Large intestine (tissue), 3 donors: ENCODE data around the gene THBS3. TPM values are rescaled to one million over a fixed set of nuclear protein-coding genes. Genes with fewer than 3 reads are reported as not detected.
"Not testable (repeated sequence)": the region's sequence is repeated elsewhere in the genome, so short reads cannot be mapped to it uniquely, and the experiment has no call there.

Experiments used
- DNase-seq, 2 donors: peaks; one replicate each; pipeline versions ENCODE4 v3.0.0 to v3.0.0-alpha.2; 2013
- H3K27ac ChIP-seq: one replicate; pipeline ENCODE4 v1.5.1; 2013; ENCODE audit warnings: low read length
- H3K27me3 ChIP-seq: 2 replicates; pipeline ENCODE4 v1.6.1; 2013; ENCODE audit warnings: low read length; ENCODE audit not compliant: control insufficient read depth, insufficient read depth
- H3K36me3 ChIP-seq: 2 replicates; pipeline ENCODE4 v1.6.1; 2013; ENCODE audit warnings: low read length; ENCODE audit not compliant: control insufficient read depth, insufficient read depth
- H3K4me1 ChIP-seq: one replicate; pipeline ENCODE4 v1.6.1; 2013; ENCODE audit warnings: low read length; ENCODE audit not compliant: control insufficient read depth, insufficient read depth
- H3K4me3 ChIP-seq: one replicate; pipeline ENCODE4 v1.5.1; 2013; ENCODE audit warnings: low read length
- H3K9me3 ChIP-seq: one replicate; pipeline ENCODE4 v1.6.1; 2013; ENCODE audit warnings: mild to moderate bottlenecking, low read depth, low read length, moderate library complexity; ENCODE audit not compliant: control insufficient read depth
- WGBS: methylation state at CpG from one replicate; pipeline ENCODE4 v1.1.5; 2013; ENCODE audit warnings: low lambda C conversion rate; ENCODE audit not compliant: insufficient coverage; 5-methylcytosine and 5-hydroxymethylcytosine counted together
- polyA plus RNA-seq: library from polyadenylated mRNA; unstranded; fragments of 120-200 nt; gene quantifications from one replicate; pipeline ENCODE4 v1.2.1, GENCODE V29; 2013

The THBS3 gene
- polyA plus RNA-seq, 1 donor = 40.9 TPM

DNA sequence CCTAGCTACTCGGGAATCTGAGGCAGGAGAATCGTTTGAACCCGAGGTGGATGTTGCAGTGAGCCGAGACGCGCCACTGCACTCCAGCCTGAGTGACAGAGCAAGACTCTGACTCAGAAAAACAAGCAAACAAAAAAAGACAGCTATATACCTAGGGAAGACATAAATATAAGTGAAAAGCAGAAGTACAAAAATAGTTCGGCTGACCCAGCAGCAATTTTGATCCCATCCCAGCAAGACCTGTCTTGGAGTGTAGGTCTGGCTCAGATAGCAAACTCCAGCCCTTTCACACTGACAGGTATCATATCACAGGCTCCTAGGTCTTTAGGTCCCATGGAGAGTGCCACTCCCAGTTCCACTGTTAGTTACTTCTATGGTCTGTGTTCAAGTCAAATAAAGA lies 15.3 kb upstream of the THBS3 start:
- no peak overlapping the region for H3K4me3 ChIP-seq
- H3K9me3 ChIP-seq = no peaks in the 10 kb centered on the region
- H3K4me1 ChIP-seq = peaks cover 5% of the 10 kb centered on the region
- no peak for DNase-seq
- no peaks in the 10 kb centered on the region for H3K36me3 ChIP-seq
- H3K27ac ChIP-seq = no peak overlapping the region
- H3K27me3 ChIP-seq = no peaks in the 10 kb centered on the region
- 90% methylated on average over 6 of the region's 7 CpGs for WGBS

DNA sequence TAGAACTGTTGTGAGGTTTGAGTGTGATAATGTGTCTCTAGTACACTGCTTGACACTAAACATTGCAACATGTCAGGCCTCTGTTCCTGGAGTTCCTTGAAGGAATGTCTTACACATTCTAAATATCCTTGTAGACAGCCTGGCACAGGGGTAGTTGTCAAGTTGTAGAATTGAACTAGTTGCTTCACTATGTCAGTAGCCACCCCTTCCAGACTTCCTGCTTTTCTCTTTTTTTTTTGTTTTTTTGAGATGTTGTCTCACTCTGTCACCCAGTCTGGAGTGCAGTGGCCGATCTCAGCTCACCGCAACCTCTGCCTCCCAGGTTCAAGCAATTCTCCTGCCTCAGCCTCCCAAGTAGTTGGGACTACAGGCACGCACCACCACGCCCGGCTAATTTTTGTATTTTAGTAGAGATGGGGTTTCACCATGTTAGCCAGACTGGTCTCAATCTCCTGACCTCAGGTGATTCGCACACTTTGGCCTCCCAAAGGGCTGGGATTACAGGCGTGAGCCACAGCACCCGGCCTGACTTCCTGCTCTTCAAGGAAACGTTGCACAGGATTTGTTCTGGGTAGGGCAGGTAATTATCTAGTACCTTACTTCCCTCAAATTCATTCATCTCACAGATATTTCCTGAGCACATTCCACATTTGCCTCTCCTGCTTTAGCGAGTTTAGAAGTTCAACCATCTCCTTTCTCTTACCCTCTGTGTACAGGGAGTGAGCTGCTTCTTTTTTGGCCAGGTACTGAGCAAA lies 12.7 kb upstream of the THBS3 start:
- not testable (repeated sequence) for DNase-seq, H3K27ac ChIP-seq, H3K4me3 ChIP-seq, H3K9me3 ChIP-seq, H3K27me3 ChIP-seq, H3K4me1 ChIP-seq
- no CpG with 5 or more reads among the region's 10 CpGs for WGBS
- H3K36me3 ChIP-seq = peaks cover 10% of the 10 kb centered on the region

DNA sequence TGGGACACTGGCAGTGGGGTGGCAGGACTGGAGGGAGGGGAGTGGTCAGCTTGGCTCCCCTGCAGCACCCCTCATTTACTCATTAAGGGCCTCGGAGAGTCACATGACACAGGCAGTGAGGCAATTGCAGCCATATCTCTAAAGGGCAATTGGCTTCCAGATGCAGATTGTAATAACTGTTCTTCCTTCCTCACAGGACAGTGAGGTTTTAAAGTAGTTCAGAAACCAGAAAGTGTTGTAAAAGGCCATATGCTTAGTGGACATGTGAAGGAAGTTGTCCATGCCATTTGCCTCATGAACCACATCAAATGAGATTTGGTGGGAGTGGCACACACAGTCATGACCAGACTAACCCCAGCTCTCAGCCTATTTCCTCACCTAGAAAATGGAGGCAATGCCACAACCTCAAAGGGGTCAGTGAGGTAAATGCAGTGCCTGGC lies 11.9 kb upstream of the THBS3 start:
- H3K27ac ChIP-seq = no peak overlapping the region
- DNase-seq = peak in 1 of 2 donors; percentile 85

DNA sequence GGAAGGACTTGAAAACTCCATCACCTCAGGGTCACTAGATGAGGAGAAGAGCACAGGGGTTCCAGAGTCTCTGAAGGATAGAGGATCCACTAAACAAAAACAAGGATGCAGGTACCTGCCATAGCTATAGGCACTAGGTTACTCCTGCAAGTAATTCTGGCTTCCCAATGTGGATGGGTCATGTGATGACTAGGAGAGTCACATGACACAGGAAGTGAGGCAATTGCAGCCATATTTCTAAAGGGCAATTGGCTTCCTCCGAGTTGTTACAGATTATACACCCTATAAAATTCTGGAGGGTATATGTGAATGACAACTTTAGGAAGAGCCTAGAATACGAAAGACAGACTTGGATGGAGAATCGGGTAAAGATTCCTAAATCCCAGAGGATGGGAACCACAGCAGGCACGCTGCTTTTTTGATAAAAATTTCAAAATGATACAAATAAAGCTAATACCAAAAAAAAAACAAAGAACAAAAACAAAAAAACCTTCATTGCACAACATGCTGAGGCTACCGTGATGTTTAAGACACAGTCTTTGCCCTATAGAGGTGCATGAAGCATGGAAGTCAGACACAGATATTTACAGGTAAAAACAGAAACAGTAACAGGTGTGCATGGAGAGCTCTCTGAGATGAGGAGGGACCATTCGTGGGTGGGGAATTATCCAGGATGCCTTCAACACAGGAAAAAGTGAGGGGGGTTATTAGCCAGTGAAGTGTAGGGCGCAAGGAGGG lies 11.3 kb upstream of the THBS3 start:
- H3K4me1 ChIP-seq = no peaks in the 10 kb centered on the region
- peak; percentile 60 to 80 for DNase-seq
- H3K9me3 ChIP-seq = no peaks in the 10 kb centered on the region
- WGBS = 28% methylated on average over 3 of the region's 7 CpGs
- peaks cover 13% of the 10 kb centered on the region for H3K36me3 ChIP-seq
- no peaks in the 10 kb centered on the region for H3K27me3 ChIP-seq
- H3K4me3 ChIP-seq = peak overlapping the region; percentile 30
- no peak overlapping the region for H3K27ac ChIP-seq

More for the DNA sequence above, 11.9 kb upstream of the THBS3 start:
- H3K36me3 ChIP-seq = peaks cover 13% of the 10 kb centered on the region
- H3K4me3 ChIP-seq = peak overlapping the region; percentile 30
- WGBS = no CpG with 5 or more reads among the region's 1 CpG
- no peaks in the 10 kb centered on the region for H3K9me3 ChIP-seq
- H3K27me3 ChIP-seq = no peaks in the 10 kb centered on the region
- H3K4me1 ChIP-seq = no peaks in the 10 kb centered on the region

DNA sequence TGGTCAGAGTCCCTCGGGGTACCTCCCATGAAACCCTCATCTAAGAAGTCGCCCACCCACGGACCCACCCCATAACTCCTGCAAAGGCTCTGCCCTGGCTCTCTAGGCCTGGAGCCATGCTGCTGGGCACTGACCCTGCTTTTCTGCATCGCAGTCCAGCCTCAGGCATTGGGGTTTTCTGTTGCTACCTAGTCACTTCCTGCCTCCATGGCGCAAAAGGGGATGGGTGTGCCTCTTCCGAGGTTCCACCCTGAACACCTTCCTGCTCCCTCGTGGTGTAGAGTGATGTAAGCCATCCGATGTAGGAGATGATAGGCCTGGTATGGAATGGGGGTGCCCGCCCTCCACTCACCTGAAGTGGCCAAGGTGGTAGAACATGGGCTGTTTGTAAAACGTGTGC lies 7.0 kb upstream of the THBS3 start:
- H3K27ac ChIP-seq, H3K4me3 ChIP-seq, DNase-seq, H3K9me3 ChIP-seq, H3K27me3 ChIP-seq, H3K4me1 ChIP-seq: not testable (repeated sequence)
- no CpG with 5 or more reads among the region's 10 CpGs for WGBS
- peaks cover 18% of the 10 kb centered on the region for H3K36me3 ChIP-seq

DNA sequence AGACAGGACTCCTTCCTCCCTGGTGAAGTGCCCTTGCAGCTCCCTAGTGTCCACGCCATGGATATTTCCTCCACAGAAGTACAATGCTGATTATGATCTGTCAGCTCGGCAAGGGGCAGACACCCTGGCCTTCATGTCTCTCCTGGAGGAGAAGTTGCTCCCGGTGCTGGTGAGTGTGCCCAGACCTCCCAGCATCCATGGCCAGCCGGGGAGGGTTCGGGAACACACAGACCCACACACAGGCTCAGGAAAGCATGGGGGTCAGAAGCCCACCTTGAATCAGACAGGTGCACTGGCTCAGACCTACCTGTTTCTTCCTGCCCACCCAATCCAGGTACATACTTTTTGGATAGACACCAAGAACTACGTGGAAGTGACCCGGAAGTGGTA lies 4.3 kb upstream of the THBS3 start:
- not testable (repeated sequence) for H3K27ac ChIP-seq, H3K27me3 ChIP-seq, H3K9me3 ChIP-seq, H3K4me3 ChIP-seq, DNase-seq
- no CpG with 5 or more reads among the region's 7 CpGs for WGBS
- peaks cover 15% of the 10 kb centered on the region for H3K36me3 ChIP-seq
- peaks cover 20% of the 10 kb centered on the region for H3K4me1 ChIP-seq

DNA sequence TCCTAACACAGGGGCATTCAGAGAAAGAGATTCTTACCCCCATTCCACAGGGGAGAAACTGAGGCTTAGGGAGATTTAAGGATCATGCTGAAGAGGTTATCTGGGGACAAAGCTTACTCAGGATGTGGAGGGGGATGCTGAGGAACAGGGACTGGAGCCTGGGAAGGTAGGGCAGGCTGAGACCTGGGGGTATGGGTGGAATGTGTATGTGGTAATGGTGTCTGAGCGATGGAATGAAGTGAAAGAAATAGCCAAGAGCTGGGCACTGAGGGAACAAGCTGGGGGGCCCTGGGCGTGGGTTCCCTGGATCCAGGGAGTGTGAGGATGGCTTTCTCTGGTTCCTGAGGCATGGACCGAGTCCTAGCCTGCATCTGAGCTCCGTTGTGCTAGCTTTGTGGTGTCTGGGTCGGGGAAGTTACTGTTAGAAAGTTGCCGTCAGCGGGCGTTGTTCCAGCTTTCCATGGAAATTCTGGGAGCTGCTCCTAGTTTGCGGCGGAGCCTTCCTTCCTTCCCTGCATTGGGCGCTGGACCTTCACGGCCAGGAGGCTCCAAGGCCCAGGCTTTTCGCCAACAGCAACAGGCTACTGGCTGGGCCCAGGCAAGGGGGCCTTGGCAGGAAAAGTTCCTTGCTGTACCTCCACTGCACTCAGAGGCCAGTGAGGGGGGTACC lies 3.8 kb upstream of the THBS3 start:
- H3K27ac ChIP-seq, H3K9me3 ChIP-seq, DNase-seq, H3K4me3 ChIP-seq, H3K27me3 ChIP-seq: not testable (repeated sequence)
- H3K4me1 ChIP-seq = peaks cover 25% of the 10 kb centered on the region
- no CpG with 5 or more reads among the region's 13 CpGs for WGBS
- H3K36me3 ChIP-seq = peaks cover 15% of the 10 kb centered on the region

DNA sequence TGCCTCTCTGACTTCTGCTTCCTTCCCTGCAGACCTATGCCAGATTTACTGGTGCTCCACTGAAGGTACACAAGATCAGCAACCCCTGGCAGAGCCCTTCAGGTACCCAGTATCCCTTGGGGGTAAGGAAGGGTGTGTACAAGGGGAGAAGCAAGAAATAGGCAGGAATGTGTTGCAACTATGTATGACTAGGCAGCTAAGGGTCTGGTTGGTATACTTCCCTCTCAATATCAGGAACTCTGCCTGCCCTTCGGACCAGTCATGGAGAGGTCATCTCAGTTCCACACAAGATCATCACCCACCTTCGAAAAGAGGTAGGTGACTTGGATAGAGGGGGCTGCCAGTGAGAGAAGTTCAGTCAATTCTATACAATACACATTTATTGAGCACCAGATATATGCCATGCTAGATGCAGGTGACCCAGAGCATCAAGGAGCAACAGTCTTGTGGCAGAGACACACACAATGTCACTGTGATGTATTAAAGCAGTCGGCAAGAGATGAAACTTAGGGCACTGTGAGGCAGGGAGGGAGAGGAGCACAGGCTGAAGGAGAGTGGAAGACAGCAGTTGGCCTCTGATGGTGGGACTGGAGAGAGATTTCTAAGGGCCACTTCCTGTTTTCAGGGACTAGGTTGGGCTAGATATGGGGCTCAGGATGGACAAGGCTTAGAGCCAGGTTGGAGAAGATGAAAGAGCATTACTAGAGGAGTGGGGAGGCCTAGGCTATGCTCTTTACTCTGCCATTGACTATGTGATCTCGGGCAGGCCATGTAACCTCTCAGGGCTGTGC lies 2.8 kb upstream of the THBS3 start:
- Histone ChIP-seq H3K4me3 (no peak overlapping the region), H3K4me1 (peaks cover 26% of the 10 kb centered on the region), H3K27ac (no peak overlapping the region), H3K36me3 (peaks cover 9% of the 10 kb centered on the region), H3K9me3 (no peaks in the 10 kb centered on the region), H3K27me3 (no peaks in the 10 kb centered on the region)
- no peak for DNase-seq
- 100% methylated on average over 1 of the region's 4 CpGs for WGBS

DNA sequence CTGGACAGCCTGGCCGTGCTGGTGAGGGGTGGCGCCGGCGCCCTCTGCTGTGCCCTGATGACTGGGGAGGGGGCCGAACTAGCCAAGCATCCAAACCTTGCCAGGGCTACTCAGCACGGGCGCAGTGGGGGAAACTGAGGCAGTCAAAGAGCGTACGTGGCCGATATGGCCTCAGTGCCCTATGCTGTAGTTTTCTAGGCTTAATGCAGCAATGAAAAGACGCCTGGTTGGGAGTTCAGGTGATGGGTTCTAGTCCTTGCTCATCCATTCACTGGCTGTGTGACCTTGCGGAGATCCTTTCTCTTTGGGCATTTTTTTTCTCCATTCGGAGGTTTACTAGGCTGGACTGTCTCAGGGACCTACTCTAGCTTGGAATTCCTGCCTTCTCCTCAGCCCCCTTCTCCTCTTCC lies 1.6 kb upstream of the THBS3 start:
- Histone ChIP-seq H3K27ac (peak overlapping the region; percentile 96), H3K9me3 (no peaks in the 10 kb centered on the region), H3K36me3 (peaks cover 8% of the 10 kb centered on the region), H3K4me1 (peaks cover 26% of the 10 kb centered on the region), H3K27me3 (no peaks in the 10 kb centered on the region), H3K4me3 (peak overlapping the region; percentile 85)
- DNase-seq = no peak
- WGBS = no CpG with 5 or more reads among the region's 13 CpGs
